Karpas-422 (cell line): Measurements from ENCODE around the gene ST6GALNAC2. TPM values are rescaled to one million over a fixed set of nuclear protein-coding genes. Genes with fewer than 3 reads are reported as not detected.

Experiments used
- DNase-seq: peaks from one replicate; pipeline ENCODE4 v3.0.0-alpha.2; 2015
- H2AFZ ChIP-seq: fragments of 200-600 bp; sonication (generic); 2 replicates; pipeline ENCODE4 v1.6.1; 2014; ENCODE audit warnings: antibody characterized with exemption, low read length, mixed read lengths
- H3K27ac ChIP-seq: fragments of 200-600 bp; sonication (generic); 2 replicates; pipeline ENCODE4 v1.5.1; 2014; ENCODE audit warnings: mild to moderate bottlenecking, low read length, moderate library complexity
- H3K27me3 ChIP-seq: fragments of 200-600 bp; sonication (generic); 2 replicates; pipeline ENCODE4 v1.6.1; 2014; ENCODE audit warnings: low read length, mixed read lengths
- H3K36me3 ChIP-seq: fragments of 200-600 bp; sonication (generic); 2 replicates; pipeline ENCODE4 v1.6.1; 2014; ENCODE audit warnings: low read length, mixed read lengths; ENCODE audit not compliant: insufficient read depth
- H3K4me1 ChIP-seq: fragments of 200-600 bp; sonication (generic); 2 replicates; pipeline ENCODE4 v1.6.1; 2014; ENCODE audit warnings: mild to moderate bottlenecking, low read length, mixed read lengths
- H3K4me2 ChIP-seq: fragments of 200-600 bp; sonication (generic); 2 replicates; pipeline ENCODE4 v1.6.1; 2014; ENCODE audit warnings: low read length, low read depth, mild to moderate bottlenecking; ENCODE audit not compliant: poor library complexity, severe bottlenecking
- H3K4me3 ChIP-seq: fragments of 200-600 bp; sonication (generic); 2 replicates; pipeline ENCODE4 v1.5.1; 2014; ENCODE audit warnings: mild to moderate bottlenecking, antibody characterized with exemption, low read length, mixed read lengths
- H3K79me2 ChIP-seq: fragments of 200-600 bp; sonication (generic); 2 replicates; pipeline ENCODE4 v1.6.1; 2014; ENCODE audit warnings: mild to moderate bottlenecking, low read length, mixed read lengths
- H3K9ac ChIP-seq: fragments of 200-600 bp; sonication (generic); 2 replicates; pipeline ENCODE4 v1.6.0; 2014; ENCODE audit warnings: low read length
- H3K9me2 ChIP-seq: fragments of 200-600 bp; sonication (generic), shearing (Covaris generic); replicated peaks from 2 replicates; pipeline ENCODE4 v1.6.0; 2014; ENCODE audit warnings: mild to moderate bottlenecking, low read length, moderate library complexity; ENCODE audit not compliant: insufficient read depth
- H3K9me3 ChIP-seq: fragments of 300-700, 200-600 bp; sonication (generic); 2 replicates; pipeline ENCODE4 v1.6.1; 2014; ENCODE audit warnings: low read length, mixed read lengths
- H4K20me1 ChIP-seq: fragments of 200-600 bp; sonication (generic); 2 replicates; pipeline ENCODE4 v1.6.1; 2014; ENCODE audit warnings: mild to moderate bottlenecking, antibody characterized with exemption, low read length, low read depth; ENCODE audit not compliant: insufficient read depth
- total RNA-seq: library from RNA; depleted of rRNA; stranded (reverse); fragments of >200 nt; shearing (Covaris generic); gene quantifications from 2 replicates; pipeline ENCODE4 v1.2.3, GENCODE V29; 2014; ENCODE audit warnings: low replicate concordance

The ST6GALNAC2 gene
- total RNA-seq, 1 experiment from 2014 or later: not detected

DNA sequence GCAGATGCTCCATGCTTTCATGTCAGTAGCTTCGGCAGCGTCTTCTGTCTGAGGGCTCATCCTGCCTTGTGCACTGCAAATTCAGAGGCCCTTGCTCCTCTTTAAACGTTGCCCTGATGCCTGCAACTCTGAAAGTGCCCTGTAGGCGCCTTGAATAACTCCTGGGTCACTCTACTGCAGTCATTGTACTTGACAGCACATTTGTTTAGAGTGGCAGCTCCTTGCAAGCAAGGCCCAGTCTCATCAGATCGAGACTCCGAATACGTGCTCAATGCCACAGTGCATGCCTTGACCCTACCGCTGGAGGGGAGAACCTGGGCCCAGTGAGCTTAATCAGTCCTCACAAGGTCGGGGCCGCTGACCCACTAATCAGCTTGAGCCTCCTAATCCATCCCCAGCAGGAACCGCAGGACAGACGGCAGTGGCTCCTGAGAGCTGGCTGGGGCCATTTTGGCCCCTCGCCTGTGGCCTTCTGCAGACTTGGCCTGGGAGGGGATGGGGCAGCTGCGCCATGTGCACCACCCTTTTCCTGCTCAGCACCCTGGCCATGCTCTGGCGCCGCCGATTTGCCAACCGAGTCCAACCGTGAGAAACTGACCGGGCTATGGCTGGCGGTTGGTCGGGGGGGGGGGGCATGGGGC, 45.9 kb downstream of the ST6GALNAC2 start, which contains the start of gene PRCD:
Gene PRCD, plus strand, starts transcription at position 414 of the 641 bp plus-strand sequence. Its CDS starts 98 bp downstream, at position 512.
- Histone ChIP-seq H3K4me1 (peaks cover 9% of the 10 kb centered on the region), H3K36me3 (no peaks in the 10 kb centered on the region), H3K4me3 (no peak within 1 kb of the TSS), H3K9ac (peak within 1 kb of the TSS; percentile 24; the same call in 1 of the 2 replicates), H3K27ac (no peak within 1 kb of the TSS), H3K4me2 (peak within 1 kb of the TSS; percentile 26), H3K9me3 (no peaks in the 10 kb centered on the region), H4K20me1 (no peaks in the 10 kb centered on the region), H2AFZ (no peak within 1 kb of the TSS), H3K79me2 (no peaks in the 10 kb centered on the region), H3K27me3 (no peaks in the 10 kb centered on the region), H3K9me2 (no peaks in the 10 kb centered on the region)
- DNase-seq: peak; percentile 53

DNA sequence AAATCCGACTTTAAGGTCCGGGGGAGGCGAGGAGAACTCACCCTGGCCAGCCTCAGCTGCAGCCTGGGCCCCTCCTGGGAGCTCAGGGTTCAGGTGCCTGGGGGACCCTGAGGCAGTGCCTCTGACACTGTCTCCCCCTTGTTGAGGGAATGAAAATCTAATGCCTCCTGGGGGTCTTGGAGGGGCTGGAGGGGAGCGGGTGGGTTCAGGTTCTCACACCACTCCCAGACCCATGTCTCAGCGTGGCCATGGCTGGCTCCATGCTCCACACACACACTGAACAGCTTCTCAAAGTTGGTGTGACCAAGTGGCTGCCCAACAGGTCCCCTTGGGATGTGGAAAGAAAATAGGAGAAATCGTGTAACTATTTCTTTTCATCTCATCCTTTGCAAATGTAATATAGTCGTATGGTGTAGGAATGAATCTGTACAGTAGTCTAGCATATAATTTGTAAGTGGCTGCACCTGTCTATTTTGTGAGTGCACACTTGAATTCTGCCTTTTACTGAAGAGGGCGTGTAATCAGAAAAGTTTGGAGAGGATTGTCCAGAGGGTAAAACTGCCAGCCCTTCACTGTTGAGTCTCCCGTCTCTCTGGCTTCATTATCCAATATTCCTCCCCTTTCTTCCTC, 46.6 kb downstream of the ST6GALNAC2 start:
- Histone ChIP-seq H3K27me3 (no peaks in the 10 kb centered on the region), H3K36me3 (no peaks in the 10 kb centered on the region), H3K27ac (no peak overlapping the region), H3K4me1 (peaks cover 9% of the 10 kb centered on the region), H3K9me3 (no peaks in the 10 kb centered on the region), H3K79me2 (no peaks in the 10 kb centered on the region), H3K9ac (no peak overlapping the region), H4K20me1 (no peaks in the 10 kb centered on the region), H2AFZ (no peak overlapping the region), H3K9me2 (no peaks in the 10 kb centered on the region), H3K4me3 (no peak overlapping the region), H3K4me2 (no peak overlapping the region)
- no peak for DNase-seq

DNA sequence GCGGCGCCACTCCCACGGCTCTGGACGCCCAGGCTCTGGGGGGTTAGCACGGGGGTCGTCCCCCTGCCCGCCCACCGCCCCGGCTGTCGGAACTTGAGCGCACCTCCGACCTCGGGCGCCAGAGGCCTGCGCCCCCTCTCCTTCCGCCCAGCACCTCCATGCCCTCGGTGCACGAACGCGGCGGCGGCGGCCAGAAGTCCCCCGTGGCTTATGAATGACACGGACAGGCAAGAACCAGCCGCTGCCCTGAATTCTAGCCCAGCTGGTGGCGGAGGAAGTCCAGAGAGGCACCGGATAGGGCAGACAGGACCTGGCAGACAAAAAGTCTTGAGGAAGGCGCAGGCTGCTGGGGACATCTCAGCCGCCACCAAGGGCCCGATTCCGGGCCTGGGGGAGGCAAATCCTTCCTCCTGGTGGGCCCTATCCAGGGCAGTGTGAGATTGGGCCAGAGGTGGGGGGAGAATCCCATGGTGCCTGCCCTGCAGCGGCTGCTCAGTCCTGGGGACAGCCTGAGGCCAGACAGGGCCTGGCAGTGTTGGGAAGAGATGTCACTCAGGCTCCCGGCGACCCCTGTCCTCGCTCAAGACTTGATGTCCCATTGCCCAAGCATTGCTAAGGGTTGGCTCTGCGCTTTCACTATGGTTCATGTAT, 47.3 kb downstream of the ST6GALNAC2 start:
- Histone ChIP-seq H3K4me2 (no peak overlapping the region), H3K9ac (no peak overlapping the region), H3K79me2 (no peaks in the 10 kb centered on the region), H3K27me3 (no peaks in the 10 kb centered on the region), H3K27ac (no peak overlapping the region), H3K9me3 (no peaks in the 10 kb centered on the region), H3K4me3 (no peak overlapping the region), H3K4me1 (peaks cover 9% of the 10 kb centered on the region), H3K9me2 (no peaks in the 10 kb centered on the region), H4K20me1 (no peaks in the 10 kb centered on the region), H2AFZ (no peak overlapping the region), H3K36me3 (no peaks in the 10 kb centered on the region)
- no peak for DNase-seq

- Histone ChIP-seq H3K4me3 (no peak within 1 kb of the TSS), H3K27ac (no peak within 1 kb of the TSS), H3K9me3 (no peaks in the 10 kb centered on the region), H4K20me1 (no peaks in the 10 kb centered on the region), H3K4me1 (peaks cover 9% of the 10 kb centered on the region), H3K4me2 (no peak within 1 kb of the TSS), H3K79me2 (no peaks in the 10 kb centered on the region), H2AFZ (no peak within 1 kb of the TSS), H3K36me3 (no peaks in the 10 kb centered on the region), H3K9me2 (no peaks in the 10 kb centered on the region), H3K9ac (no peak within 1 kb of the TSS), H3K27me3 (no peaks in the 10 kb centered on the region)
- DNase-seq: no peak
Measured at GRCh38 chr17:76537578-76538280, 47.9 kb downstream of the ST6GALNAC2 start, which contains the start of gene CYGB. Gene CYGB, minus strand, starts transcription at chr17:76537709. Its CDS starts 167 bp downstream, at chr17:76537542.

- no peak overlapping the region for H3K4me3 ChIP-seq
- DNase-seq: no peak
- no peaks in the 10 kb centered on the region for H3K27me3 ChIP-seq
Measured at GRCh38 chr17:76537288-76537577, 48.4 kb downstream of the ST6GALNAC2 start.

GRCh38 chr17:76536511-76537287, 49.0 kb downstream of the ST6GALNAC2 start:
- Histone ChIP-seq H3K27me3 (no peaks in the 10 kb centered on the region), H3K9me2 (no peaks in the 10 kb centered on the region), H4K20me1 (no peaks in the 10 kb centered on the region), H3K27ac (no peak overlapping the region), H2AFZ (no peak overlapping the region), H3K4me3 (no peak overlapping the region), H3K79me2 (no peaks in the 10 kb centered on the region), H3K4me1 (peaks cover 9% of the 10 kb centered on the region), H3K9ac (no peak overlapping the region), H3K9me3 (no peaks in the 10 kb centered on the region), H3K36me3 (no peaks in the 10 kb centered on the region), H3K4me2 (no peak overlapping the region)
- no peak for DNase-seq

More at GRCh38 chr17:76537288-76537577, 48.4 kb downstream of the ST6GALNAC2 start:
- Histone ChIP-seq H2AFZ (no peak overlapping the region), H3K9me2 (no peaks in the 10 kb centered on the region), H3K4me2 (no peak overlapping the region), H3K79me2 (no peaks in the 10 kb centered on the region), H3K4me1 (peaks cover 9% of the 10 kb centered on the region), H3K27ac (no peak overlapping the region), H3K9ac (no peak overlapping the region), H4K20me1 (no peaks in the 10 kb centered on the region), H3K36me3 (no peaks in the 10 kb centered on the region), H3K9me3 (no peaks in the 10 kb centered on the region)

GRCh38 chr17:76535788-76536510, 49.7 kb downstream of the ST6GALNAC2 start:
- H3K4me2 ChIP-seq: no peak overlapping the region
- H3K27ac ChIP-seq: no peak overlapping the region
- H2AFZ ChIP-seq: no peak overlapping the region
- H3K27me3 ChIP-seq: no peaks in the 10 kb centered on the region
- no peak overlapping the region for H3K4me3 ChIP-seq
- no peaks in the 10 kb centered on the region for H3K9me2 ChIP-seq
- H4K20me1 ChIP-seq: no peaks in the 10 kb centered on the region
- peaks cover 6% of the 10 kb centered on the region for H3K4me1 ChIP-seq
- H3K9me3 ChIP-seq: no peaks in the 10 kb centered on the region
- H3K9ac ChIP-seq: no peak overlapping the region
- H3K79me2 ChIP-seq: no peaks in the 10 kb centered on the region
- no peak for DNase-seq
- no peaks in the 10 kb centered on the region for H3K36me3 ChIP-seq
